PC-3 (cell line): Measurements from ENCODE around the gene CALN1. TPM values are rescaled to one million over a fixed set of nuclear protein-coding genes. Genes with fewer than 3 reads are reported as not detected.

Experiments used
- ATAC-seq: fragments of 200-7000 bp; cut with Tn5 transposase; 2 replicates; pipeline ENCODE4 v1.9.1; 2020; ENCODE audit warnings: mild to moderate bottlenecking, moderate library complexity
- BruUV-seq: library from RNA; stranded (reverse); fragments of 400-500 nt; replicated peaks from 2 replicates; lab custom pipeline; 2021; lab: Mats Ljungman, UMichigan
- CTCF ChIA-PET: fragments of 300-600 bp; sonication (Branson Sonifier 250); formaldehyde crosslinking; loops from one replicate; lab custom pipeline; 2022; ENCODE audit warnings: antibody characterized with exemption; lab: Charles Lee
- POLR2A ChIA-PET: fragments of 300-600 bp; sonication (Branson Sonifier 250); formaldehyde crosslinking; loops from one replicate; lab custom pipeline; 2022; ENCODE audit warnings: antibody characterized with exemption; ENCODE audit not compliant: unreplicated experiment; lab: Charles Lee
- DNase-seq: peaks from one replicate; pipeline ENCODE4 v3.0.0-alpha.2; 2015
- H2AFZ ChIP-seq: fragments of 300-600 bp; sonication (generic); 2 replicates; pipeline ENCODE4 v1.6.0; 2016; ENCODE audit warnings: antibody characterized with exemption, low read length
- H3F3A ChIP-seq: fragments of 300-600 bp; sonication (generic); one replicate; pipeline ENCODE4 v1.6.0; 2017; ENCODE audit warnings: antibody characterized with exemption, low read length, control low read depth, mild to moderate bottlenecking; ENCODE audit not compliant: unreplicated experiment
- H3K27ac ChIP-seq: fragments of 300-600 bp; sonication (generic); 2 replicates; pipeline ENCODE4 v1.5.1; 2016; ENCODE audit warnings: mild to moderate bottlenecking, low read length
- H3K27me3 ChIP-seq: fragments of 300-600 bp; sonication (generic); 2 replicates; pipeline ENCODE4 v1.6.1; 2016; ENCODE audit warnings: low read length, mixed read lengths
- H3K36me3 ChIP-seq: fragments of 300-600 bp; sonication (generic); 2 replicates; pipeline ENCODE4 v1.6.1; 2016; ENCODE audit warnings: low read depth, mixed run types, low read length, mixed read lengths
- H3K4me1 ChIP-seq: fragments of 300-600 bp; sonication (generic); 2 replicates; pipeline ENCODE4 v1.5.1; 2016; ENCODE audit warnings: low read length; ENCODE audit not compliant: insufficient read depth
- H3K4me2 ChIP-seq: fragments of 300-600 bp; sonication (generic); 2 replicates; pipeline ENCODE4 v1.6.0; 2016; ENCODE audit warnings: low read length
- H3K4me3 ChIP-seq: fragments of 300-600 bp; sonication (generic); 2 replicates; pipeline ENCODE4 v1.5.1; 2016; ENCODE audit warnings: mild to moderate bottlenecking, low read length, mixed read lengths
- H3K79me2 ChIP-seq: fragments of 300-600 bp; sonication (generic); 2 replicates; pipeline ENCODE4 v1.6.1; 2017; ENCODE audit warnings: low read length, mixed read lengths
- H3K9ac ChIP-seq: fragments of 300-600 bp; sonication (generic); 2 replicates; pipeline ENCODE4 v1.6.0; 2016; ENCODE audit warnings: mild to moderate bottlenecking, low read length
- H3K9me2 ChIP-seq: fragments of 300-600 bp; sonication (generic); replicated peaks from 2 replicates; pipeline ENCODE4 v1.6.1; 2016; ENCODE audit warnings: mixed run types, low read length, mixed read lengths
- H3K9me3 ChIP-seq: fragments of 300-600 bp; sonication (generic); 2 replicates; pipeline ENCODE4 v1.6.1; 2016; ENCODE audit warnings: low read length, mixed read lengths
- H4K20me1 ChIP-seq: fragments of 300-600 bp; sonication (generic); 2 replicates; pipeline ENCODE4 v1.6.1; 2016; ENCODE audit warnings: low read length, mixed read lengths
- CTCF ChIP-seq: fragments of 300-600 bp; sonication (generic); conservative IDR thresholded peaks from 2 replicates; pipeline ENCODE4 v1.5.1; 2017; ENCODE audit warnings: antibody characterized with exemption, low read depth, mild to moderate bottlenecking, low read length
- EZH2 ChIP-seq: fragments of 300-600 bp; sonication (generic); IDR thresholded peaks from one replicate; pipeline ENCODE4 v1.6.1; 2017; ENCODE audit warnings: antibody characterized with exemption, mild to moderate bottlenecking, low read length; ENCODE audit not compliant: unreplicated experiment
- EZH2phosphoT487 ChIP-seq: fragments of 300-600 bp; sonication (generic); IDR thresholded peaks from 2 replicates; pipeline ENCODE4 v1.6.1; 2018; ENCODE audit warnings: mild to moderate bottlenecking, antibody characterized with exemption, low read length, borderline replicate concordance
- intact Hi-C: fragments of 100-400 bp; cut with micrococcal nuclease; formaldehyde crosslinking; loops from 2 replicates; pipeline ENCODE4 v1.9.0; 2023
- total RNA-seq: library from RNA; depleted of rRNA; stranded (reverse); fragments of >200 nt; gene quantifications from 2 replicates; pipeline ENCODE4 v1.2.3, GENCODE V29; 2014

CALN1 gene
- total RNA-seq, 1 experiment from 2014 or later = not detected

DNA sequence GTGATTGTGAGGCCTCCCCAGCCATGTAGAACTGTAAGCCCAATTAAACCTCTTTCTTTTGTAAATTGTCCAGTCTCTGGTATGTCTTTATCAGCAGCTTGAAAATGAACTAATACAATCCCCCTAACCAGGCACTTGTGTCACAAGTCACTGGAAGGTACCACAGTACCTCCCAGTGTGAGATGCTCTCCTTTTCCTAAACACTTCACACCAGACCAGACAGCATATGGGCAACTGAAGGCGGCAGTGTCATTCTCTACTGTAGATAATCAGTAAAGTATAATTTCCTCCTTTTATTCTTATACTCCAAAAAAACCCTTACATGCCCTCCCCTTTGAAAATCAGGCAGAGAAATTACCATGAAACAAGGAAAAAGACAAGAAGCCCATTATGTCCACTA is 113.2 kb downstream of the CALN1 start:
- Histone ChIP-seq H3K79me2 (no peaks in the 10 kb centered on the region), H3K4me2 (no peak overlapping the region), H3K4me3 (no peak overlapping the region), H3K4me1 (no peaks in the 10 kb centered on the region), H3F3A (no peaks in the 10 kb centered on the region), H3K27me3 (peaks cover 14% of the 10 kb centered on the region; the same call in 1 of the 2 replicates), H4K20me1 (no peaks in the 10 kb centered on the region), H3K9ac (no peak overlapping the region), H3K27ac (no peak overlapping the region), H3K9me3 (no peaks in the 10 kb centered on the region), H2AFZ (no peak overlapping the region), H3K9me2 (no peaks in the 10 kb centered on the region), H3K36me3 (no peaks in the 10 kb centered on the region)
- intact Hi-C loops = no loop called here
- no peak for DNase-seq
- ChIA-PET POLR2A (no interaction called here), CTCF (no interaction called here)
- no peak for ATAC-seq
- no TSS peak for BruUV-seq
- TF ChIP-seq EZH2phosphoT487 = no peak
- no peak for TF ChIP-seq CTCF
- no peak for TF ChIP-seq EZH2

DNA sequence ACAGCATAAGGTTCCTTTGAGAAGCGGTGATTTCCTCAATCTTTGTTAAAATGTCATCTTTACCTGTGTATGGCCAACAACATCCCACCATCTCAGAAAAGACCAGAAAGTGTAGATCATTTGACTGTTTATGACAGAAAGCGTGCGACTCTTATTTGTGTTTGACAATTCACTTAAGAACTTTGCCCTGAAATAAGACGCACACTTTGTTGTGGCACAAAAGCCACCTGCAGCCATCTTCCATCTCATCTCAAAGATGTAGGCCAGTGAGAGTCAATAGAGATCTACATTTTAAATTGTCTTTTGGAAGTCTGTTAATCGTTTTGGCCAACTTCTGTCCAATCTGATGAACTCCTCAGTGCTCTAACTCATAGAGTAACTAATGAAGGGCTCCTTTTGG is 114.0 kb downstream of the CALN1 start:
- no peak overlapping the region for H3K4me3 ChIP-seq
- H3K9ac ChIP-seq = no peak overlapping the region
- H3K79me2 ChIP-seq = no peaks in the 10 kb centered on the region
- DNase-seq = no peak
- no peaks in the 10 kb centered on the region for H4K20me1 ChIP-seq
- H3K4me2 ChIP-seq = no peak overlapping the region
- peaks cover 14% of the 10 kb centered on the region; the same call in 1 of the 2 replicates for H3K27me3 ChIP-seq
- no peaks in the 10 kb centered on the region for H3F3A ChIP-seq
- no peaks in the 10 kb centered on the region for H3K9me2 ChIP-seq
- CTCF ChIA-PET = no interaction called here
- no peaks in the 10 kb centered on the region for H3K9me3 ChIP-seq
- ATAC-seq = no peak
- H2AFZ ChIP-seq = no peak overlapping the region
- no TSS peak for BruUV-seq
- POLR2A ChIA-PET = no interaction called here
- intact Hi-C loops = no loop called here
- H3K27ac ChIP-seq = no peak overlapping the region
- no peaks in the 10 kb centered on the region for H3K4me1 ChIP-seq
- no peak for TF ChIP-seq EZH2
- TF ChIP-seq EZH2phosphoT487 = no peak
- TF ChIP-seq CTCF = no peak
- H3K36me3 ChIP-seq = no peaks in the 10 kb centered on the region

DNA sequence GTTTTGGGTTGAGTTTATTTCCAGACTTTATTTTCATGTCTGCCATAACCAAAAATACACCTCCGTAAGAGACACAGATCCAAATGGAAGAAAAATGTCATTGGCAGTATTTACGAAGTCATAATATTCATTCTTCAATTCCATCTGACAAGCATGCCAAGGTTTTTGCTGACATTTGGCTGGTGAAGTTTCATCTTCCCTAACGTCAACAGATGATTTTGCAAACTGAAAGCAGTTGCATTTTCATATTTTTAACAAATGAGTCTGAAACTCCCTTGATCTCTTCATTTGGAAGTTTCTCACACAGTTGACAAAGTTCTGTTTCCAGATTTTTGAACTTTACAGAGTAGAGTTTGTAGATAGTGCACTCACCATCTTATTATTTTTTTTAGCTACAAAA is 114.5 kb downstream of the CALN1 start:
- Histone ChIP-seq H3K27me3 (peaks cover 14% of the 10 kb centered on the region; the same call in 1 of the 2 replicates), H4K20me1 (no peaks in the 10 kb centered on the region)
- no TSS peak for BruUV-seq

More for the DNA sequence above, 114.5 kb downstream of the CALN1 start:
- CTCF ChIA-PET = no interaction called here
- no peak for ATAC-seq
- Histone ChIP-seq H3F3A (no peaks in the 10 kb centered on the region), H3K4me1 (no peaks in the 10 kb centered on the region), H3K9me3 (no peaks in the 10 kb centered on the region), H3K9me2 (no peaks in the 10 kb centered on the region), H3K27ac (no peak overlapping the region), H3K4me2 (no peak overlapping the region), H3K4me3 (no peak overlapping the region), H3K79me2 (no peaks in the 10 kb centered on the region), H3K9ac (no peak overlapping the region), H2AFZ (no peak overlapping the region), H3K36me3 (no peaks in the 10 kb centered on the region)
- no peak for DNase-seq
- no peak for TF ChIP-seq EZH2phosphoT487
- intact Hi-C loops = no loop called here
- POLR2A ChIA-PET = no interaction called here
